GM06990 (cell line): ENCODE data around the gene SIM1.

Source experiments
- DNase-seq: peaks from one replicate; pipeline ENCODE4 v3.0.0-alpha.2; 2011; ENCODE audit not compliant: insufficient read length; ENCODE audit errors: extremely low read depth
- H3K27me3 ChIP-seq: replicated peaks from 2 replicates; pipeline ENCODE4 v1.6.0; 2011; ENCODE audit warnings: low read length; ENCODE audit not compliant: control insufficient read depth, insufficient read depth
- H3K36me3 ChIP-seq: 2 replicates; pipeline ENCODE4 v1.5.1; 2011; ENCODE audit warnings: low read length; ENCODE audit not compliant: control insufficient read depth, insufficient read depth
- H3K4me3 ChIP-seq: replicated peaks from 2 replicates; pipeline ENCODE4 v1.5.1; 2011; ENCODE audit warnings: low read depth, mild to moderate bottlenecking, control low read depth, low read length
- CTCF ChIP-seq: IDR thresholded peaks from 2 replicates; pipeline ENCODE4 v1.5.1; 2011; ENCODE audit warnings: low read length, control low read depth, mild to moderate bottlenecking, inconsistent platforms; ENCODE audit not compliant: insufficient read depth, poor library complexity, severe bottlenecking

Gene SIM1

GRCh38 chr6:100382031-100382430 lies 82.7 kb downstream of the SIM1 start:
- no peak for TF ChIP-seq CTCF
- Histone ChIP-seq H3K27me3 (no peaks in the 10 kb centered on the region), H3K4me3 (no peak overlapping the region), H3K36me3 (no peaks in the 10 kb centered on the region)
- no peak for DNase-seq

- Histone ChIP-seq H3K4me3 (no peak overlapping the region), H3K36me3 (no peaks in the 10 kb centered on the region), H3K27me3 (no peaks in the 10 kb centered on the region)
- no peak for TF ChIP-seq CTCF
- DNase-seq: no peak
Measured at GRCh38 chr6:100381111-100381510, 83.6 kb downstream of the SIM1 start.

- TF ChIP-seq CTCF: no peak
- no peak overlapping the region for H3K4me3 ChIP-seq
- no peak for DNase-seq
Measured at GRCh38 chr6:100379386-100379785, 85.3 kb downstream of the SIM1 start.

GRCh38 chr6:100378576-100378975 lies 86.1 kb downstream of the SIM1 start:
- no peak for TF ChIP-seq CTCF
- Histone ChIP-seq H3K36me3 (no peaks in the 10 kb centered on the region), H3K4me3 (no peak overlapping the region), H3K27me3 (no peaks in the 10 kb centered on the region)
- no peak for DNase-seq

More at GRCh38 chr6:100379386-100379785, 85.3 kb downstream of the SIM1 start:
- Histone ChIP-seq H3K27me3 (no peaks in the 10 kb centered on the region), H3K36me3 (no peaks in the 10 kb centered on the region)

GRCh38 chr6:100376103-100376502 lies 88.6 kb downstream of the SIM1 start:
- TF ChIP-seq CTCF: no peak
- Histone ChIP-seq H3K36me3 (no peaks in the 10 kb centered on the region), H3K4me3 (no peak overlapping the region), H3K27me3 (no peaks in the 10 kb centered on the region)
- DNase-seq: no peak
